CD4-positive, alpha-beta T cell treated with Interleukin-6 for 4 hours (primary cell): ENCODE results near the gene YOD1.

Experiments
- DNase-seq: peaks from one replicate; pipeline ENCODE4 v3.0.0-alpha.2; 2020; ENCODE audit warnings: mixed read lengths

Gene YOD1

DNA sequence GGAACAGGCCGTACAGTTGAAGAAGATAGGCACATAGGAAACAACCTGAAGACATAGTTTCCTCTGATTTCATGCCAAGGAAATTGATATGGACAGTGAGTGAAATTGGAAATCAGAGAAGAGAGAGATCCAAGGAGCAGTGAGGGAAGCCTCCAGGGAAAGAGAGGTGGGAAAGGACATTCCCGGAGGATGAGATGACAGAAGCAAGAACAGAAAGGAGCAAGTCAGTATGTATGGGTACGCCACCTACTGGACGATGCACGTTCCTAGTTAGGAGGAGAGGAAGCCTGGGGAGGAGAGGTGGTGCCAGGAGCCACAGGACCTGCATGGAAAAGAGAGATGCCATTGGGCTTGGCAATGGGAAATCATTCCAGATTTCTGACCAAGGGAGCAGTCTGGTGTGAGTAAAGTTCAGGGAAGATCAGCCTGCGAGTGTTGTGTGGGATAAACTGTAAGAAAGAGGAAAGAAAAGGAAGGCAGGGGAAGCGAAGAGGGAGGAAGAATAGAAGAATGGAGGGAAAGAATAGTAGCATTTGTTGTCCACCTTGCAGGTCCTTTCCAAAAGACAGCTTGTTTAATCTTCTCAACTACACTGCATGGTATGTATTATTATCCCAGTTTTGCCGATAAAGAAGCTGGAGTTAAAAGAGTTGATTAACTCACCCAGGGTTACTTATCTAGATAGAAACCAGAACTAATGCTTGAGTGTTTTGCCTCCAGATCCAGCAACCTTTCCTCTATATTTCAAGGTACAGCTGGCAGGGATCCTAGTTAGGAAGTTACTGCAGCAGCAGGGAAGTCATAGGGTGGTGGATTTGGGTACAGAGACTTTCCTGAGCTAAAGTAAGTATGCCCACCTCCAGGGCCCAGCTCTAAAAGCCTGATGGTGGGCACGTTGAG is 45.8 kb downstream of the YOD1 start:
- DNase-seq = peak; percentile 50

DNA sequence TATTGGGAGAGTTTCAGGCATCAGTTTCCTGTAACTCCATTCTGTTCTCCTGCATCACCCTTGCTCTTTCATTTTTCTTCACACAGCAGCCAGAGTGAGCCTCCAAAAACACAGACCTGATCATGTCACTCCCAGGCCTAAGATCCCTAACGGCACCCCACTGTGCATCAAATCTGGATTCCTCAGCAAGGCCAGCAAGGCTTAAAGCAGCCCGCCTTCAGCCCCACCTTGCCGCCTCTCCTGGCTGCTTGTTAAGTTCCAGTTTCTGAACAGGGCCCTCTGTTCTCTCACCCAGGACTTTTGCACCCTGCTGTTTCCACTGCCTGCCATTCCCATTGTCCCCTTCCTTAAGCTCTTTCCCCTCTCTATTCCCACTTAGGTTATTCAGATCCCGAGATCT is 47.8 kb downstream of the YOD1 start:
- DNase-seq = no peak

DNA sequence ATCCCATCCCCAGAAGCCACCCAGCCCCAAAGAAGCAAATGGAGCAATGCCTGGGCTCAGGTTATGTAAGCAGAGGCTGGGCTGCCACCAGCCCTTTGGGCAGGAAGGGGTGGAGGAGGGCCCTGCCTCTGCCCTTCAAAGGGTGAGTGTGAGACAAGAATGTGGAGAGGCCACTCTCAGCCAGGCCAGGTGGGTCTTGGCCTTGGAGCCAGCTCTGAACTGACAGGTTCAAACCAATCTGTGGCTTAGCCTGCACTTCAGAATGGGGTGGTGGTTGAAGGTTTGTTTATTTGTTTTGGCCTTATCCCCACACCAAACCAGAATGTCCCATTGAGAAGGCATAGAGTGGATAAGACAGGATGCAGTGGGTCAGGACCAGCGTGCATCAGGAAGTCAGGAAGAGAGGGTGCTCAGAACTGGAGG is 48.3 kb downstream of the YOD1 start:
- no peak for DNase-seq

DNA sequence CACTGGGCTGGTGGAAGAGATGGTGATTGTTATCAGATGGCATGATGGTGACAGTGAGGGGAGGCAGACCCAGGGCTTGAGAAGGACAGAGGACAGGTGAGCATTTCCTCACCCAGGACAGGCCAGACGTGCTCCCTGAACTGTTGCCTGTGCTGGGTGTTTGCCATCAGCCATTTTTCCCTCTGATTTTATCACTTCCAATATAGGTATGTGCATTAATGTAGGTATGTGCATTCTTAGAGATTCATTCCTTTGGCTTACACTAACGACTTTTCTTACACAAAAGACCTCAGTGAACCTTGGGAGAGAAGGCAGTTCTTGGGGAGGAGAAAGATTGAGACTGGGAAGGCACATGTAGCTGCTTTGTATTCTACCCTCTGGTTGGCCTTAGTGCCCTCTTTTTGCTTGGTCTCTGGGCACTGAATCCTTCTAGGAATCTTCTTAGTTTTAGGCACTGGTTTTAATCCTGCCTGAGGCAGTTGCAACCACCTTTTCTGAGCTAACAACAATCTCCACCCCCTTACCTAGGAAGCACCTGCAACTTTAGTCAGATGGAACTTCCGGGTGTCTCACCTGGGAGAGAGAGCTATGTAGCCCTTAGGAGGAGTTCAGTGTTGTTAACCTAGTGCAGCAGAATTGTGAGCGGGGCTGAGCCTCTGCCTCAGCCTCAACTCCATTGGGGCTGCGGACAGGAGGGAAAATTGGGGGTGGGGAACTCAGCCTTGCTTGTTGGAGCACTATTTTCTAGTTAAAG is 49.3 kb downstream of the YOD1 start:
- no peak for DNase-seq

DNA sequence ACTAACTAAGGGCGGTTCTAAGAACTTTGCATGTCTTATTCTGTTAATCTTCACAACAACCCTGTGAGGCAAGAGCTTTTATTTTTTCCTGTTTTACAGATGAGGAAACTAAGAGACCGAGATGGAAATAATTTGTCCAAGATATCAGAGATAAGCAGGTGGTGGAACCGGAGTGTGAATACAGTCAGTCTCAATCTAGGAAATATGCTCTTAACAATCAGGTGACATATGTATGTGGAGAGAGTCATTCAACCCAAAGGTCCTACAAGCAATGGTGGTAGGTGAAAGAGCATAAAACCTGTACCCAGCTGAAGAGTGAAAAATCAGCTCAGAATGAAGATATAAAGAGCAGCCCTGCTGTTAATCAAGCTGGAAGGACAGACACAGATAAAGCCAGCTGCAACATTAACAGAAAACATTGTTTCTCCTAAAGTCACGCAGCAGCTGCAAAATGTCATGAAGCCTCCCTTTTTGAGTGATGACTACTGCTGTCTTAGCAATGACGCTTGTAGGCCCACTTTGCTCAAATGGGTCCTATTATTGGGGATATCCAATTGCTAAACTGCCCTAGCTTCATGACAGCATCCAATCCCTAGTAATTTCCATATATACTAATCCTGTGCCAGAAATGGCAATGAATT is 50.2 kb downstream of the YOD1 start:
- DNase-seq = no peak

DNA sequence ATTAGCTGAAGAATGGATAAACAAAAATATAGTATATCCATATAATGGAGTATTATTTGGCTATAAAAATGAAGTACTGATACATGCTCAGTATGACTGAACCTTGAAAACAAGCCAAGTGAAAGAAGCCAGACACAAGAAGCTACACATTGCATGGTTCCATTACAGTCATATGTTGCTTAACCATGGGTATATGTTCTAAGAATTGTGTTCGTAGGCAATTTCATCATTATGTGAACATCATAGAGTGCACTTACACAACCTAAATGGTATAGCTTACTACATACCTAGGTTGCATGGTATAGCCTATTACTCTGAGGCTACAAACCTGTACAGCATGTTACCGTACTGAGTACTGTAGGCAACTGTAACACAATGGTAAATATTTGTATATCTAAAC is 52.2 kb downstream of the YOD1 start:
- no peak for DNase-seq
